ENCODE results near the gene EDEM1.
"Not testable (repeated sequence)": the region's sequence is repeated elsewhere in the genome, so short reads cannot be mapped to it uniquely, and the experiment has no call there.

EDEM1 gene

DNA sequence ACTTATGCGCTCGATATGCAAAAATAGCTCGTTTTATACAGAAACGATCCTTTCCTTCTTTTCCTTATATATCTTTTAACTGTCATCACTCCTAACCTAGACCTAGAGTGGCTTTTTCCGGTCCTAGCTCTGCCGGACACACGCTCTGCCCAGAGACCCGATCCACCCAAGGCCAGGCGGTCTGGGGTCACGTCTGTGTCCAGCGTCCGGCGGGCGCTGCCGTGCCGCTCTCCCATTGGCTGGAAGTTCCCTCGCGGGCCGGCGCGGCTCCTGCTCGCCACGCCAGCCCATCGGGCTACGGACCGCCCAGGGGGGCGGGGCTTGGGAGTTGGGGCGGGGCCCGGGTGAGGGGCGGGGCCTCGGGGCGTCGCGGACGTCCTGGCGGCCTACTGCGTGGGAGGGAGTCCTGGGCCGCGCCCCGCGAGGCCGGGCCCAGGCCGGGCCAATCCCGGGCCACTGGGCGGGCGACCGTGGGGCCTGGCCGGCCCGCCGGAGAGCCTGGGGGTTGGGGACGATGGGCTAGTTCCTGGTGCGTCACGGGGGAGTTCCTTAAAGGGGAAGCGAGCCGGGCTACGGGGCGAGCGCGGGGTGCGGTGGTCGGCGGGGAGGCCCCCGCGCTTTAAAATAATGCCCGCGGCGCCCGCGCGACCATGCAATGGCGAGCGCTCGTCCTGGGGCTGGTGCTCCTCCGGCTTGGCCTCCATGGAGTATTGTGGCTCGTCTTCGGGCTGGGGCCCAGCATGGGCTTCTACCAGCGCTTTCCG is at the start of gene EDEM1:
Gene EDEM1 (plus strand): TSS at position 552 of the 764 bp plus-strand sequence. CDS start 99 bp downstream, at position 651.
- peak; percentile 96 for DNase-seq

DNA sequence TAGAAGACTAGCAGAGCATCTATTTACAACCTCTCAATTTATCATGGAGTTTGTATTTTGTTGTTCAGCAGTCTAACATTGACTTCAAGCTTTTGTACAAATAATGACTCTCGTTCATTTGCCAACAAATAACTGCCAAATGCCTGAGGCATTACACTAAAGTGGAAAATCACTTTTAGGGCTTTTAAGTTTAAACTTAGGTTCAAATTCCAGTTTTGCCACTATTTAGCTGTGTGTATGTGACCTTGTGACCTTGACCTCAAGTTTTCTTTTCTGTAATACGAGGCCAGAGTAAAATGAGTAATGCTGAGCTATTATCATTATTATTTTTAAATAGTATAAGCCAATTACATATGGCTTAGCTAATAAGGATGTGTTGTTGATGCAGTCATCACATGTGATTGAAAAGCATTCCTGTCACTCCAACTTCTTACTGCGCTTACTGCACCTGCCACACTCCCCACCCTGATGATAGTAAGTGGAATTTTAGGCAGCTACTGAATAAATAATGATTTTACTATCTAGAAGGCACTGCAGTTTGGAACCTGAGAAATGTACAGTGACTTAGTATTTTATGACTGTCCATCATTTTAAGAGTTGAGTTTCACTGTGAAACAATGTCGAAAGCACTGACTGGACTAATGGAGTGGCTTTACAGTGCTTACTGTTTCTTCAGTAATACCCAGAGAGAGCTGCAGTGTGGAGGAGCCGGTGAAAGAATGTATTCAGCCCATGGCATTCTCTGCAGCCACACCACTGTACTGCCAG is 49.1 kb upstream of the EDEM1 start:
- no peak for DNase-seq

DNA sequence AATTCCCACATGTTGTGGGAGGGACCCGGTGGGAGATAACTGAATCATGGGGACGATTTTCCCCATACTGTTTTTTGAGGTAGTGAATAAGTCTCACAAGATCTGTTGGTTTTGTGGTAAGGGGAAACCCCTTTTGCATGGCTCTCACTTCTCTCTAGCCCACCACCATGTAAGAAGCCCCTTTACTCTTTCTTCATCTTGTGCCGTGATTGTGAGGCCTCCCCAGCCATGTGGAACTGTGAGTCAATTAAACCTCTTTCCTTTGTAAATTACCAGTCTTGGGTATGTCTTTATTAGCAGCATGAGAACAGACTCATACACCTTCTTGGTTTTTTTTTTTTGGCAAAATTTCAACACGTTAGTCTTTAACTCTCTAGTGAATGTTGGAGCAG is 47.3 kb upstream of the EDEM1 start:
- no peak for DNase-seq

DNA sequence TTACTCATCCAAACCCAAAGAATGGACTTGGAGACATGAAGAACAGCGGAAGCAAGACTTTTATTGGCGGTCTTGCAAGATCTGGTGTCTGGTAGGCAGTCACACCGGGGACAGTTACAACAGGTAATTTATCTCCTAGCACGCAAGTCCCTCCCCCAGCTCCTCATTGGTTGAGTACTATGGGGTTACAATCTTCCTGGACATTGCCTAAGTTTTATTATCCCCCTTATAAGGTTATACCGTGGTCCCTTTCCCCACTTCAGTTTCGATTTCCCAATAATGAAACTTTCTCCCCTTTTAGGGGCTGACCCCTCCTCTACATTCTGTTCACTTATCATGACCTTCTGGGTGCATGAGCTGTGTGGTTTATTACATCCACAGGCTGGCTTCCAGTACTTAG is 46.7 kb upstream of the EDEM1 start:
- no peak for DNase-seq

GRCh38 chr3:5141760-5142159 is 45.7 kb upstream of the EDEM1 start:
- no peak for DNase-seq

- no peak for DNase-seq
These were observed 44.0 kb upstream of the EDEM1 start for GRCh38 chr3:5143464-5143863.

GRCh38 chr3:5144316-5144994 is 43.1 kb upstream of the EDEM1 start:
- DNase-seq: no peak

DNA sequence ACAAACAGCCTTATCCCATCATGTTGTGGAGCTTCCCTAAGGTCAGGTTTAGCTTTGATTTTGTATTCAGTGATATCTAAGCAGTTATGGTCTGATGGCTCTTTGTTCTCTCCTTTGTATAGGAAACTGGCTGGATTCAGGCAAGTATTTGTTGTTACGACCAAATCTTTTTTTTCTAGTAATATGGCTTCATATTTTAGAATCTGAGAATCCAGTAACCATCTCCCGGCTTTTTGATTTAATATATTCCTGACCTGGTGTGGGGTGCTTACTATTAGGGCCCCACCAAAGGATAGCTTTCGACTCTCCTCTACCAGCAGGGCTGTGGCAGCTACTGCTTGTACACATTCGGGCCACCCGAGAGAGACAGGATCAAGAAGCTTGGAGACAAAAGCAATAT is 42.4 kb upstream of the EDEM1 start:
- DNase-seq: no peak

GRCh38 chr3:5147152-5147551 is 40.4 kb upstream of the EDEM1 start:
- DNase-seq: not testable (repeated sequence)

GRCh38 chr3:5149306-5149880 is 38.1 kb upstream of the EDEM1 start:
- DNase-seq: no peak

- DNase-seq: no peak
These were observed 35.9 kb upstream of the EDEM1 start for GRCh38 chr3:5151586-5151985.

- no peak for DNase-seq
These were observed 34.4 kb upstream of the EDEM1 start for GRCh38 chr3:5153074-5153473.

DNA sequence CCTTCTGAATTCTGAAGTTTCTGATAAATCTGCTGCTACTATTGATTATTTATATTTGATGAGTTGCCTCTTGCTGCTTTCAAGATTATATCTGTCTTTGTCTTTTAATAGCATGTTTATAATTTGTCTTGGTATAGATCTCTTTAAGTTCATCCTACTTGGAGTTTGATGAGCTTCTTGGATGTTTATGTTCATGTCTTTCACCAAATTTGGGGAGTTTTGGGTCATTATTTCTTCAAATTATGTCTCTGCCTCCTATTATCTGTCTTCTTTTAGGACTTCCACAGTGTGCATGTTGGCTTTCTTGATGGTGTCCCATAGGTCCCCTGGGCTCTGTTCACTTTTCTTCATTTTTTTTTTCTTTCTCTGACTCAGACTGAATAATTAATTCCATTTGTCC is 32.3 kb upstream of the EDEM1 start:
- DNase-seq: no peak

- DNase-seq: no peak
These were observed 27.2 kb upstream of the EDEM1 start for GRCh38 chr3:5160321-5160720.

- DNase-seq: peak; percentile 27
These were observed 26.3 kb upstream of the EDEM1 start for GRCh38 chr3:5160940-5161858.

- DNase-seq: peak; percentile 7
These were observed 25.4 kb upstream of the EDEM1 start for GRCh38 chr3:5162102-5162501.

GRCh38 chr3:5165698-5166097 is 21.8 kb upstream of the EDEM1 start:
- no peak for DNase-seq

DNA sequence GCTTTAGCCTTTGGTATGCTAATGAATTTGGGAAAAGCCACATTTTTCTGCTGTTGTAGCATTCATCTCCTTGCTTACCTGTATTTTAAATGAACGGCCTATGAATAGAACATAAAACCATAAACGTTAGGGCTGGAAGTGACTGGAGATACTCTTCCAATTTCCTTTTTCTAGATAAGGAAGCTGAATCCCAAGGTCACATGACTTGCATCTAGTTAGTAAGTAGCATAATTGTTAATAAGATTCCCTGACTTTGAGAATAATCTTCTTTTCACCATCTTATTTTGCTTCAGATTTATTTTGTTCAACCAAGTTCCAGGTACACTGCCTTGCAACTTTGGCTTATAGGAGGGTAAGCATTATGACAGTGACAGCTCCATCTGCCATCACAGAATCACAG is 20.7 kb upstream of the EDEM1 start:
- no peak for DNase-seq

DNA sequence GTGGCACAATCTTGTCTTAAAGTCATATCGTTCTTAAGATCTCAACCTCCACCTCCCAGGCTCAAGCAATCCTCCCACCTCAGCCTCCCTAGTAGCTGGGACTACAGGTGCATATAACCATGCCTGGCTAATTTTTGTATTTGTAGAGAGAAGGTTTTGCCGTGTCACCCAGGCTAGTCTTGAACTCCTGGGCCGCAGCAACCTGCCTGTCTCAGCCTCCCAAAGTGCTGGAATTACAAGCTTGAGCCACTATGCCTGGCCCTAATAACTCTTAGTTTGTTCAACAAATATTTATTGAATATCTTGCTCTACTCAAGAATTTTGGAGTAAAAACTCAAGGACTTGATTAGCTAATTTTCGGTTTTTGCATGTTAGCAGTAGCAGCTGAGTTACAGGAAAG is 19.4 kb upstream of the EDEM1 start:
- no peak for DNase-seq

DNA sequence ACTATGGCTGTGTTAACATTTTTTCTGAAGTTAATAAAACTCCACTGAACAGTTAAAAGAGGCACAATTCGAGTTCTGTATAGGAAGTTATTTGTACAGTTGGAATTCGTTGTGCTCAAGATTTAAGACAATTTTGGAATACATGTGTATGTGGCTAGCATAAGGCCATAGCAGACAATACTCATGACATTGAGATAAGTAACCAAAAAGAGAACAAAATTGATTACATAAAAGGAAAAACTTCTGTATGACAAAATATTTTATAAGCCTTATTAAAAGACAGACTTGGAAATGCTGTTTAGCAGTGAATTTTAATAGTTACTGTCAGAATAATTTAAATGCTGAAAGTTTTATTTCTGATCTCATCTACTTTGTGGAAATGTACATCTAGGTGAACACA is 17.7 kb upstream of the EDEM1 start:
- no peak for DNase-seq

DNA sequence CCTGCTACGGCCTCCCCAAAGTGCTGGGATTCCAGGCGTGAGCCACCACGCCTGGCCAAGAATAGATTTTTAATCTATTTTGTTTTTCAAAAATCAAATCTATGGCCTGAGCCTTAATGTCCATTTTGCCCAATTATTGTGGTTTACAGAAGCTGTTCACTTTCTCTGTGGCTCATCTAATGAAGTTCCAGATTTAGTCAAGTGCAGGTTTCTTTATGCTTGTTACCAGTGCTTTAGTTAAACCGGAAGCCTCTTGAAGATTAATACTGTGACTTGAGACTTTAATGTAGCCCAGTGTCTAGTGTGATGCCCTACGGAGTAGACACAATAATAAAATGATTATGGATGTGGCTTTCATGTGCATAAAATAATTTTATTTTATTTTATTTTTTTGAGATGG is 16.5 kb upstream of the EDEM1 start:
- no peak for DNase-seq

GRCh38 chr3:5172018-5172417 is 15.5 kb upstream of the EDEM1 start:
- DNase-seq: no peak
